ENCODE data around the gene XG. TPM values are rescaled to one million over a fixed set of nuclear protein-coding genes. Genes with fewer than 3 reads are reported as not detected.

XG gene
- total RNA-seq, 3 donors from 2014 or later (not counting 1 experiment from before 2014, with no cell fraction given) = 0.85 TPM; not detected in 2

- H3K27ac Mint-ChIP-seq = no peak overlapping the region
- H3K36me3 Mint-ChIP-seq = no peaks in the 10 kb centered on the region
- intact Hi-C loops (cut with micrococcal nuclease) = no loop called here
These were observed 29.9 kb downstream of the XG start for GRCh38 chrX:2781698-2782097.

GRCh38 chrX:2782171-2782570 lies 30.3 kb downstream of the XG start:
- Mint-ChIP-seq H3K36me3 (no peaks in the 10 kb centered on the region), H3K27me3 (ENCODE audit: low read depth in 2 of 2) (peaks cover 6 to 12% of the 10 kb centered on the region in 2 donors), H3K27ac (no peak overlapping the region), H3K4me3 (no peak overlapping the region), H3K4me1 (peaks cover 0 to 7% of the 10 kb centered on the region in 2 donors), H3K9me3 (no peaks in the 10 kb centered on the region)
- Histone ChIP-seq H3K9me3 (ENCODE audit: control insufficient read depth, insufficient read depth, low read length) (no peaks in the 10 kb centered on the region), H3K36me3 (ENCODE audit: control insufficient read depth, insufficient read depth, low read length) (no peaks in the 10 kb centered on the region), H3K4me3 (ENCODE audit: low read length) (no peak overlapping the region), H3K27me3 (ENCODE audit: control insufficient read depth, insufficient read depth, low read length) (no peaks in the 10 kb centered on the region), H3K4me1 (ENCODE audit: control insufficient read depth, insufficient read depth, low read length) (no peaks in the 10 kb centered on the region), H3K27ac (ENCODE audit: low read length) (no peak overlapping the region)
- TF ChIP-seq CTCF (IDR thresholded peaks at IDR 0.05) = no peak
- intact Hi-C loops (cut with micrococcal nuclease) = no loop called here
- no peak for ATAC-seq
- WGBS (ENCODE audit: insufficient coverage) = 48% methylated on average over 3 of the region's 4 CpGs
- DNase-seq = no peak

More at GRCh38 chrX:2781698-2782097, 29.9 kb downstream of the XG start:
- Mint-ChIP-seq H3K4me3 (no peak overlapping the region), H3K4me1 (peaks cover 0 to 7% of the 10 kb centered on the region in 2 donors), H3K27me3 (ENCODE audit: low read depth in 2 of 2) (peaks cover 9 to 16% of the 10 kb centered on the region in 2 donors), H3K9me3 (no peaks in the 10 kb centered on the region)
- TF ChIP-seq CTCF (IDR thresholded peaks at IDR 0.05) = no peak
- 21% methylated on average over 6 of the region's 6 CpGs for WGBS (ENCODE audit: insufficient coverage)
- Histone ChIP-seq H3K36me3 (ENCODE audit: control insufficient read depth, insufficient read depth, low read length) (no peaks in the 10 kb centered on the region), H3K4me1 (ENCODE audit: control insufficient read depth, insufficient read depth, low read length) (no peaks in the 10 kb centered on the region), H3K27ac (ENCODE audit: low read length) (no peak overlapping the region), H3K4me3 (ENCODE audit: low read length) (no peak overlapping the region), H3K9me3 (ENCODE audit: control insufficient read depth, insufficient read depth, low read length) (no peaks in the 10 kb centered on the region), H3K27me3 (ENCODE audit: control insufficient read depth, insufficient read depth, low read length) (no peaks in the 10 kb centered on the region)
- no peak for ATAC-seq
- DNase-seq = no peak

GRCh38 chrX:2782778-2783177 lies 30.9 kb downstream of the XG start:
- Histone ChIP-seq H3K4me3 (ENCODE audit: low read length) (no peak overlapping the region), H3K9me3 (ENCODE audit: control insufficient read depth, insufficient read depth, low read length) (no peaks in the 10 kb centered on the region), H3K27me3 (ENCODE audit: control insufficient read depth, insufficient read depth, low read length) (no peaks in the 10 kb centered on the region), H3K36me3 (ENCODE audit: control insufficient read depth, insufficient read depth, low read length) (no peaks in the 10 kb centered on the region), H3K27ac (ENCODE audit: low read length) (no peak overlapping the region), H3K4me1 (ENCODE audit: control insufficient read depth, insufficient read depth, low read length) (no peaks in the 10 kb centered on the region)
- Mint-ChIP-seq H3K27me3 (ENCODE audit: low read depth in 2 of 2) (peaks cover 3 to 7% of the 10 kb centered on the region in 2 donors), H3K27ac (no peak overlapping the region), H3K4me3 (no peak overlapping the region), H3K36me3 (no peaks in the 10 kb centered on the region), H3K4me1 (peaks cover 0 to 7% of the 10 kb centered on the region in 2 donors), H3K9me3 (no peaks in the 10 kb centered on the region)
- no peak for TF ChIP-seq CTCF (IDR thresholded peaks at IDR 0.05)
- intact Hi-C loops (cut with micrococcal nuclease) = no loop called here
- no peak for ATAC-seq
- no peak for DNase-seq
- 65% methylated on average over 4 of the region's 4 CpGs for WGBS (ENCODE audit: insufficient coverage)

- H3K36me3 ChIP-seq (ENCODE audit: control insufficient read depth, insufficient read depth, low read length) = no peaks in the 10 kb centered on the region
- H3K27me3 Mint-ChIP-seq (ENCODE audit: low read depth in 2 of 2) = no peaks in the 10 kb centered on the region
- TF ChIP-seq CTCF (IDR thresholded peaks at IDR 0.05) = no peak
- H3K4me1 Mint-ChIP-seq = peaks cover 0 to 7% of the 10 kb centered on the region in 2 donors
- DNase-seq (no peak), ATAC-seq (no peak)
- H3K27ac ChIP-seq (ENCODE audit: low read length) = no peak overlapping the region
- H3K4me1 ChIP-seq (ENCODE audit: control insufficient read depth, insufficient read depth, low read length) = no peaks in the 10 kb centered on the region
- intact Hi-C loops (cut with micrococcal nuclease) = no loop called here
- no peaks in the 10 kb centered on the region for H3K27me3 ChIP-seq (ENCODE audit: control insufficient read depth, insufficient read depth, low read length)
- no peaks in the 10 kb centered on the region for H3K9me3 ChIP-seq (ENCODE audit: control insufficient read depth, insufficient read depth, low read length)
- H3K27ac Mint-ChIP-seq = no peak overlapping the region
- H3K4me3 ChIP-seq (ENCODE audit: low read length) = no peak overlapping the region
- H3K36me3 Mint-ChIP-seq = no peaks in the 10 kb centered on the region
- WGBS (ENCODE audit: insufficient coverage) = 90% methylated on average over 6 of the region's 6 CpGs
- H3K9me3 Mint-ChIP-seq = no peaks in the 10 kb centered on the region
- H3K4me3 Mint-ChIP-seq = no peak overlapping the region
These were observed 32.2 kb downstream of the XG start for GRCh38 chrX:2784026-2784425.

All from natural killer cell (primary cell).